SU-DHL-6 (cell line): ENCODE results near the gene ARHGAP27.
"Not testable (repeated sequence)": the region's sequence is repeated elsewhere in the genome, so short reads cannot be mapped to it uniquely, and the experiment has no call there.

Experiments used
- H2AFZ ChIP-seq: fragments of 200-600 bp; sonication (generic); 2 replicates; pipeline ENCODE4 v1.6.1; 2014; ENCODE audit warnings: low read depth, mild to moderate bottlenecking, moderate library complexity, mixed read lengths, antibody characterized with exemption, low read length; ENCODE audit not compliant: severe bottlenecking
- H3F3A ChIP-seq: fragments of 200-600 bp; shearing (Covaris generic); 2 replicates; pipeline ENCODE4 v1.6.0; 2016; ENCODE audit warnings: antibody characterized with exemption, mild to moderate bottlenecking; ENCODE audit not compliant: insufficient read depth
- H3K27ac ChIP-seq: fragments of 200-600 bp; sonication (generic); 2 replicates; pipeline ENCODE4 v1.5.1; 2016; ENCODE audit warnings: low read depth, mild to moderate bottlenecking, low read length, moderate library complexity, mixed read lengths
- H3K27me3 ChIP-seq: fragments of 200-600 bp; sonication (generic), shearing (Covaris generic); 2 replicates; pipeline ENCODE4 v1.6.0; 2014; ENCODE audit warnings: mild to moderate bottlenecking, low read length
- H3K36me3 ChIP-seq: fragments of 200-600 bp; sonication (generic); 2 replicates; pipeline ENCODE4 v1.6.1; 2014; ENCODE audit warnings: mild to moderate bottlenecking, low read length, mixed read lengths
- H3K4me2 ChIP-seq: fragments of 300-600, 200-600 bp; shearing (Covaris generic), sonication (generic); 2 replicates; pipeline ENCODE4 v1.6.0; 2014; ENCODE audit warnings: low read length, low read depth, mild to moderate bottlenecking; ENCODE audit not compliant: poor library complexity, severe bottlenecking
- H3K4me3 ChIP-seq: fragments of 200-600 bp; sonication (generic); 2 replicates; pipeline ENCODE4 v1.5.1; 2014; ENCODE audit warnings: antibody characterized with exemption, low read length, mild to moderate bottlenecking, mixed read lengths; ENCODE audit not compliant: insufficient read depth, poor library complexity, severe bottlenecking
- H3K79me2 ChIP-seq: fragments of 200-600 bp; sonication (generic); 2 replicates; pipeline ENCODE4 v1.6.1; 2014; ENCODE audit warnings: mild to moderate bottlenecking, low read length, moderate library complexity; ENCODE audit not compliant: insufficient read depth
- H3K9ac ChIP-seq: fragments of 200-600 bp; sonication (generic); 2 replicates; pipeline ENCODE4 v1.7.0; 2014; ENCODE audit warnings: mild to moderate bottlenecking, low read length
- H3K9me2 ChIP-seq: fragments of 200-600 bp; sonication (generic); replicated peaks from 2 replicates; pipeline ENCODE4 v1.6.1; 2014; ENCODE audit warnings: low read length; ENCODE audit not compliant: insufficient read depth
- H3K9me3 ChIP-seq: fragments of 200-600 bp; sonication (generic); 2 replicates; pipeline ENCODE4 v1.6.1; 2014; ENCODE audit warnings: low read length, mixed read lengths; ENCODE audit not compliant: insufficient read depth
- H4K20me1 ChIP-seq: fragments of 200-600 bp; sonication (generic); 2 replicates; pipeline ENCODE4 v1.6.1; 2014; ENCODE audit warnings: low read depth, mild to moderate bottlenecking, antibody characterized with exemption, low read length, moderate library complexity, mixed read lengths
- EZH2phosphoT487 ChIP-seq: fragments of 200-600 bp; sonication (generic), shearing (Covaris generic); conservative IDR thresholded peaks from 2 replicates; pipeline ENCODE4 v1.6.1; 2018; ENCODE audit warnings: mild to moderate bottlenecking, antibody characterized with exemption, low read length, moderate library complexity, mixed read lengths
- TF ChIP-seq, protein P1 (sequence below): fragments of 200-600 bp; sonication (generic); IDR thresholded peaks from one replicate; pipeline ENCODE4 v1.5.1; 2017; ENCODE audit warnings: antibody characterized with exemption, mild to moderate bottlenecking, low read length, moderate library complexity; ENCODE audit not compliant: insufficient read depth, poor library complexity, severe bottlenecking

ARHGAP27 gene

DNA sequence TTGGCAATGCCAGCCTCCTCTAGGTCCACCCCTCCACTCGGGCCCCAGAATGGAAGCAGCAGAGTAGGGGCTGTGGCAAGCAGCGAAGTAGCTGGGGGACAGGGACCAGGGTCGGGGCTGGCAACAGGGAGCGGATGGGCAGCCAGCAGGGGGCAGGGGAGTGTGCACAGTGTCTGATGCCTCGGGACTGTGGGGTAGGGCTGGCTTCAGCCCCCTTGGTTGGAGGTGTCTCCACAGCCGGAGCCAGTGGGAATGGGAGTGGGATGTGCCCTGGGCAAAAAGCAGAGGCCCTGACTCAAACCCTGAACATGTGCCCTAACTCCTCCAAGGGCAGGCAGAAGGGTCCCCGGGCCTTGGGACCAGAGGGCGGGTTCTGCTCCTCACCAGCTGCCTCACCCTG lies 18.5 kb upstream of the ARHGAP27 start:
- Histone ChIP-seq H3K79me2 (no peaks in the 10 kb centered on the region), H3K36me3 (no peaks in the 10 kb centered on the region), H4K20me1 (no peaks in the 10 kb centered on the region), H3K9me2 (no peaks in the 10 kb centered on the region), H3K9ac (no peak overlapping the region), H3K4me2 (no peak overlapping the region), H3K27me3 (no peaks in the 10 kb centered on the region), H3F3A (no peaks in the 10 kb centered on the region), H2AFZ (no peak overlapping the region), H3K4me3 (no peak overlapping the region), H3K9me3 (no peaks in the 10 kb centered on the region), H3K27ac (peak overlapping the region; percentile 23; the same call in 1 of the 2 replicates)
- TF ChIP-seq, protein P1, sequence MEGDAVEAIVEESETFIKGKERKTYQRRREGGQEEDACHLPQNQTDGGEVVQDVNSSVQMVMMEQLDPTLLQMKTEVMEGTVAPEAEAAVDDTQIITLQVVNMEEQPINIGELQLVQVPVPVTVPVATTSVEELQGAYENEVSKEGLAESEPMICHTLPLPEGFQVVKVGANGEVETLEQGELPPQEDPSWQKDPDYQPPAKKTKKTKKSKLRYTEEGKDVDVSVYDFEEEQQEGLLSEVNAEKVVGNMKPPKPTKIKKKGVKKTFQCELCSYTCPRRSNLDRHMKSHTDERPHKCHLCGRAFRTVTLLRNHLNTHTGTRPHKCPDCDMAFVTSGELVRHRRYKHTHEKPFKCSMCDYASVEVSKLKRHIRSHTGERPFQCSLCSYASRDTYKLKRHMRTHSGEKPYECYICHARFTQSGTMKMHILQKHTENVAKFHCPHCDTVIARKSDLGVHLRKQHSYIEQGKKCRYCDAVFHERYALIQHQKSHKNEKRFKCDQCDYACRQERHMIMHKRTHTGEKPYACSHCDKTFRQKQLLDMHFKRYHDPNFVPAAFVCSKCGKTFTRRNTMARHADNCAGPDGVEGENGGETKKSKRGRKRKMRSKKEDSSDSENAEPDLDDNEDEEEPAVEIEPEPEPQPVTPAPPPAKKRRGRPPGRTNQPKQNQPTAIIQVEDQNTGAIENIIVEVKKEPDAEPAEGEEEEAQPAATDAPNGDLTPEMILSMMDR = no peak
- no peak for TF ChIP-seq EZH2phosphoT487

- H3K27me3 ChIP-seq, H3K9me3 ChIP-seq, H4K20me1 ChIP-seq, H3K4me3 ChIP-seq, H3K9me2 ChIP-seq, H3K36me3 ChIP-seq, H3F3A ChIP-seq, H3K27ac ChIP-seq, H2AFZ ChIP-seq, H3K4me2 ChIP-seq, H3K79me2 ChIP-seq, H3K9ac ChIP-seq: not testable (repeated sequence)
Observed at GRCh38 chr17:45449708-45450329, 17.1 kb upstream of the ARHGAP27 start.

DNA sequence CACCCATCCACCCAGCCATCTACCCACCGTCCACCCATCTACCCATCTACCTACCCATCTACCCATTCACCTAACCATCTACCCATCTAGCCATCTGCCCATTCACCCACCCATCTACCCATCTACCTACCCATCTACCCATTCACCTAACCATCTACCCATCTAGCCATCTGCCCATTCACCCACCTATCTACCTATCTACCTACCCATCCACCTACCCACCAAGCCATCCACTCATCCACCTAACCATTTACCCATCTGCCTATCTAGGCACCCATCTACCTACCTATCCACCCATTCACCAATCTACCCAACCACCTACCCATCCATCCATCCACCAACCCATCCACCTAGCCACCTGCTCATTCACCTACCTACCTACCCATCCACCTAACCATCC lies 16.6 kb upstream of the ARHGAP27 start:
- H3F3A ChIP-seq, H3K9me2 ChIP-seq, H3K27ac ChIP-seq, H3K36me3 ChIP-seq, H3K9ac ChIP-seq, H3K79me2 ChIP-seq, H4K20me1 ChIP-seq, H3K4me3 ChIP-seq, H3K9me3 ChIP-seq, H2AFZ ChIP-seq, H3K27me3 ChIP-seq, H3K4me2 ChIP-seq: not testable (repeated sequence)

DNA sequence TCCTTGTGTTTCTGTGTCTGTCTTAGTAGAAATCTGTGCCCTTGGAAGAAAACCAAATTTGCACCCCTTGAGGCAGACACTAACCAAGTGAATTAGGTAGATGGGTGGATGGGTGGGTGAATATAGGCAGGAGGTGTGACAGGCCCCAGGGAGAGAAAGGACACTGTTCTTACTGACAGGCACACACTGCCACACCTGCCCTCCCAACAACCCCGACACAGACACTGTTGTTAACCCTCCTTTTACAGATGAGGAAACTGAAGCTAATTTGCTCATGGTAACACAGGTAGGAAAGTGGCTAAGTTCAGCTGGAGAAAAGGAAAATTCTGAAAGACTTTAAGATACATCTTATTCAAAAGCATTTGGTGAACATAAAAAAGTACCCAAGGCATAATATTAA lies 15.8 kb upstream of the ARHGAP27 start:
- not testable (repeated sequence) for H3F3A ChIP-seq, H3K79me2 ChIP-seq, H3K4me2 ChIP-seq, H3K4me3 ChIP-seq, H3K9ac ChIP-seq, H4K20me1 ChIP-seq, H3K27ac ChIP-seq, H3K9me3 ChIP-seq, H2AFZ ChIP-seq, H3K27me3 ChIP-seq, H3K36me3 ChIP-seq, H3K9me2 ChIP-seq

- H3K9me3 ChIP-seq, H3K9me2 ChIP-seq, H3K27me3 ChIP-seq, H2AFZ ChIP-seq, H3K4me2 ChIP-seq, H3K9ac ChIP-seq, H3K79me2 ChIP-seq, H4K20me1 ChIP-seq, H3K27ac ChIP-seq, H3K36me3 ChIP-seq, H3F3A ChIP-seq, H3K4me3 ChIP-seq: not testable (repeated sequence)
Observed at GRCh38 chr17:45448066-45448465, 15.4 kb upstream of the ARHGAP27 start.

GRCh38 chr17:45447650-45448049 lies 15.0 kb upstream of the ARHGAP27 start:
- not testable (repeated sequence) for H2AFZ ChIP-seq

DNA sequence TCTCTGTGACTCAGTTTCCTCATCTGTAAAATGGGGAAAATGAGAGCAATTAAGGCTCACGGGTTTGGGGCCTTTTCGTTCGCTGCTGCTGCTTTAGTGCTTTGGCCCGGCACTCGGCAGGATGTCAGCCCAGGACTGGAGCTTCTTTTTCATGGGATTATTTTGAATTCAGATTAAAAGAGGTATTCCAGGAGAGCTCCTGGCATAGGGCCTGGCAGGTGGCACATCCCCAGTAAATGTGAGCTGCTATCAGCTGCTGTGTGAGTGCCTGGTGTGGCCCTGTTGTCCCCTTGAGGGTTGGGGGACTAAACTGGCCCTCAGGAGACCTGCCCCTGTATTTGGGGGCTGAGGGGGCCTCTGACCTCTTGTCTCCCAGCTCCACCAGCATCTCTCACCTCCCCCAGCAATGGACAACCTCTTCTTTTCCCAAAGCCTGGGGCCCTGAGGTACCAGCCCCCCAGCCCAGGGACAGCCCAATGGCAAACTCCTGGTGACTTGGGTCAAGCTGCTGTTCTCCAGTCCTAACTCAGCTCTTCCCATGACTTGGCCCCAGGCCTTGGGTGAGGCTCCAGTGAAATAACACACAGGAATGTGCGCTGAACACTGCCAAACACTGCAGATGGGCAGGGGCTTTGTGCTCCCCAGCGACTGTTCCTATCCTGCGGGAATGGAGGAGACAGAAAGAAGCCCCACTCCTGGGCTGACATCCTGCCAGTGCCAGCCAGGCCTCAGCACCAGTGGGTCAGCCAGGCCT lies 14.4 kb upstream of the ARHGAP27 start:
- not testable (repeated sequence) for H3K9me3 ChIP-seq, H3K36me3 ChIP-seq, H3K27me3 ChIP-seq, H3F3A ChIP-seq, H3K9ac ChIP-seq, H3K4me3 ChIP-seq, H3K27ac ChIP-seq, H2AFZ ChIP-seq, H4K20me1 ChIP-seq, H3K79me2 ChIP-seq, H3K4me2 ChIP-seq, H3K9me2 ChIP-seq

More at GRCh38 chr17:45447650-45448049, 15.0 kb upstream of the ARHGAP27 start:
- not testable (repeated sequence) for H3K79me2 ChIP-seq, H3K9me3 ChIP-seq, H3F3A ChIP-seq, H3K4me2 ChIP-seq, H4K20me1 ChIP-seq, H3K27me3 ChIP-seq, H3K9me2 ChIP-seq, H3K27ac ChIP-seq, H3K4me3 ChIP-seq, H3K36me3 ChIP-seq, H3K9ac ChIP-seq
